GM12891 (cell line): ENCODE data around the gene DHRSX.

Experiments used
- PAX5 ChIP-seq: IDR thresholded peaks from 2 replicates; pipeline ENCODE4 v1.6.1; 2011; ENCODE audit warnings: low read length, moderate library complexity, mild to moderate bottlenecking; ENCODE audit not compliant: insufficient read depth, severe bottlenecking
- POLR2A ChIP-seq: IDR thresholded peaks from 2 replicates; pipeline ENCODE4 v1.6.1; 2011; ENCODE audit warnings: low read depth, low read length, control low read depth
- POLR2AphosphoS5 ChIP-seq: IDR thresholded peaks from 2 replicates; pipeline ENCODE4 v1.6.1; 2011; ENCODE audit warnings: low read depth, low read length, control low read depth
- POU2F2 ChIP-seq: IDR thresholded peaks from 2 replicates; pipeline ENCODE4 v1.6.1; 2011; ENCODE audit warnings: low read depth, mild to moderate bottlenecking, control low read depth, low read length, moderate library complexity
- SPI1 ChIP-seq: IDR thresholded peaks from 2 replicates; pipeline ENCODE4 v1.6.1; 2011; ENCODE audit warnings: low read depth, low read length, control low read depth
- TAF1 ChIP-seq: IDR thresholded peaks from 2 replicates; pipeline ENCODE4 v1.6.1; 2011; ENCODE audit warnings: low read depth, low read length, control low read depth

GRCh38 chrX:2401201-2401589 is 99.6 kb downstream of the DHRSX start:
- TF ChIP-seq POLR2AphosphoS5 (no peak), PAX5 (no peak), POLR2A (no peak), TAF1 (no peak), POU2F2 (no peak), SPI1 (no peak)
